DOHH2 (cell line): ENCODE results near the gene ZFP92.

ENCODE experiments used
- CTCF ChIP-seq: fragments of 200-600 bp; sonication (generic); IDR thresholded peaks from one replicate; pipeline ENCODE4 v1.5.1; 2014; ENCODE audit warnings: antibody characterized with exemption, mild to moderate bottlenecking, low read depth, low read length; ENCODE audit not compliant: poor library complexity, severe bottlenecking
- EZH2phosphoT487 ChIP-seq: fragments of 200-600 bp; sonication (generic); IDR thresholded peaks from 2 replicates; pipeline ENCODE4 v1.6.1; 2017; ENCODE audit warnings: borderline replicate concordance, mild to moderate bottlenecking, antibody characterized with exemption, low read length, moderate library complexity, mixed read lengths

- TF ChIP-seq CTCF (no peak), EZH2phosphoT487 (no peak)
These were observed 44.3 kb downstream of the ZFP92 start for GRCh38 chrX:153455571-153455970.
